GM19438 (cell line): ENCODE measurements around the gene MRPL14.
"Not testable (repeated sequence)": the region's sequence is repeated elsewhere in the genome, so short reads cannot be mapped to it uniquely, and the experiment has no call there.

ENCODE experiments used
- ATAC-seq: cut with Tn5 transposase; IDR thresholded peaks from one replicate; pipeline ENCODE4 v1.9.1; 2021; ENCODE audit warnings: low read depth; ENCODE audit not compliant: unreplicated experiment

MRPL14 gene

GRCh38 chr6:44102527-44102926 is 24.7 kb downstream of the MRPL14 start:
- ATAC-seq: no peak

GRCh38 chr6:44101832-44102231 is 25.4 kb downstream of the MRPL14 start:
- no peak for ATAC-seq

- ATAC-seq: no peak
Observed at GRCh38 chr6:44100088-44100550, 27.1 kb downstream of the MRPL14 start.

GRCh38 chr6:44099192-44099591 is 28.1 kb downstream of the MRPL14 start:
- no peak for ATAC-seq

DNA sequence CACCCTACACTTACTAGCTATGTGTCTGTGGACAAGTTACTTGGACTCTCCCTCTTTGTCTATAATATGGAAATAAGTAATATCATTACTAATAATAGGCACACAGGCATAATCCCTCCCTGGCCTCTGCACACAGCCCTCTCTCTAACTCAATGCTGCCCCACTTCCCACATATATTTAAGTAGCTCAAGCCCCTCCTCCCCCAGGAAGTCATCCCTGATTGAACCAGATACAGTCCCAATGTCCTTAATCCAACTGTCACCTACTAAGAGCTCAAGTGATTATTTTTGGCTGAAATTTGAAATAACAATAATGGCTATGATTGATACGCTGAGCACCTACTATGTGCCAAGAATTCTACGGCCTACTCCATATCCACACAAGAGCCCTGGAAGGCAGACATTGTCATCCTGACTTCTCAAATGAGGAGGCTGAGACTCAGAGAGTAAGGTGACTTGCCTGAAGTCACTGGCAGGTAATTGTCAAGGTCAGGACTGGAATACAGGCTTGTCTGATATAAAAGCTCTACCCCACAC is 29.4 kb downstream of the MRPL14 start:
- ATAC-seq: no peak

GRCh38 chr6:44096612-44097011 is 30.6 kb downstream of the MRPL14 start:
- ATAC-seq: no peak

DNA sequence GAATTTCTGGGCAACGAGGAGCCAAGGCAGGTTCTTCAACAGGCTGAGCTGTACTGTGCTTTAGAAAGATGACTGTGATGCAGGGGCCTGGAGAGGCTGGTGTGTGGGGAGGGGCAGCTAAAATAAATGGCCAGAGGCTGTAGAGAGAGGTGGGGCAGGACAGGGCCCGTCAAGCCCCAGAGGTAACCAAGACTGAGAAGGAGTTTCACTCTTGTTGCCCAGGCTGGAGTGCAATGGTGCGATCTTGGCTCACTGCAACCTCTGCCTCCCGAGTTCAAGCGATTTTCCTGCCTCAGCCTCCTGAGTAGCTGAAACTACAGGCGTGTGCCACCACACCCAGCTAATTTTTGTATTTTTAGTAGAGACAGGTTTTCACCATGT is 32.0 kb downstream of the MRPL14 start:
- ATAC-seq: not testable (repeated sequence)

DNA sequence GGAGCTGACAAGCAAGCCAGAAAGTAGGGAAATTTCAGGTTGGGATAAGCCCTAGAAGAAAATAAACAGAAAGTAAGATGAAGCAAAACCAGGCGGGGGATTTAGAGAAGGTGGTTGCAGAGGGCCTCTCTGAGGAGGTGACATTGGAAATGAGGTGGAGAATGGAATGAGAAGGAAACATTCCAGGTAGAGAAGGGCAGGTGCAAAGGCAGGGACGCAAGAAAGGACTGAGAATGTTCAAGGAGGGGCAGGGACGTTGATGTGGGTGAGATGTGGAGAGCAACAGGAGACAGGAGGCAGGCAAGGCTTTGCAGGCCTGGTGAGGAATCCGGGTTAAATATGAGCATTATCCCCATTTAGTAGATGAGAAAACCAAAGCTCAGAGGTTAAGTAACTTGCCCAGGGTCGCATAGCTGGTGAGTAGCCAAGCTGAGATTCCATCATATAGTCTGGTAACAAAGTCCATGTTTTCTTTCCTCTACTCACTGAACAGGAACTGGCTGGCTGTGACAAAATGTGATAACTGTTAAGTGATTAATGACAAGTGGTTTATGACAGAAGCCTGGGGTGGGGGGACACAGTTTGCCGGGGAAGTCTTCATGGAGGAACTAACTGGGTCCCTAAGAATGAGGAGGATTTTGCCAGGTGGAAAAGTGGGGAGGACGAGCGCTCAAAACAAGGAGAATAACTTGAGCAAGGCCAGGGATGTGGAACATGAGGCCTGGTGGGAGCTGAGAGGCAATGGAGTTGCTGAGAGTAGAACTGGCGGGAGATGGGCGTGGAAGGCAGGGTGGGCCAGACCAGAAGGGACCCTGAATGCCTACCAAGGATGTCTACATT is 32.6 kb downstream of the MRPL14 start:
- ATAC-seq: no peak

GRCh38 chr6:44093750-44094402 is 33.4 kb downstream of the MRPL14 start:
- ATAC-seq: no peak

GRCh38 chr6:44093066-44093465 is 34.2 kb downstream of the MRPL14 start:
- ATAC-seq: no peak

DNA sequence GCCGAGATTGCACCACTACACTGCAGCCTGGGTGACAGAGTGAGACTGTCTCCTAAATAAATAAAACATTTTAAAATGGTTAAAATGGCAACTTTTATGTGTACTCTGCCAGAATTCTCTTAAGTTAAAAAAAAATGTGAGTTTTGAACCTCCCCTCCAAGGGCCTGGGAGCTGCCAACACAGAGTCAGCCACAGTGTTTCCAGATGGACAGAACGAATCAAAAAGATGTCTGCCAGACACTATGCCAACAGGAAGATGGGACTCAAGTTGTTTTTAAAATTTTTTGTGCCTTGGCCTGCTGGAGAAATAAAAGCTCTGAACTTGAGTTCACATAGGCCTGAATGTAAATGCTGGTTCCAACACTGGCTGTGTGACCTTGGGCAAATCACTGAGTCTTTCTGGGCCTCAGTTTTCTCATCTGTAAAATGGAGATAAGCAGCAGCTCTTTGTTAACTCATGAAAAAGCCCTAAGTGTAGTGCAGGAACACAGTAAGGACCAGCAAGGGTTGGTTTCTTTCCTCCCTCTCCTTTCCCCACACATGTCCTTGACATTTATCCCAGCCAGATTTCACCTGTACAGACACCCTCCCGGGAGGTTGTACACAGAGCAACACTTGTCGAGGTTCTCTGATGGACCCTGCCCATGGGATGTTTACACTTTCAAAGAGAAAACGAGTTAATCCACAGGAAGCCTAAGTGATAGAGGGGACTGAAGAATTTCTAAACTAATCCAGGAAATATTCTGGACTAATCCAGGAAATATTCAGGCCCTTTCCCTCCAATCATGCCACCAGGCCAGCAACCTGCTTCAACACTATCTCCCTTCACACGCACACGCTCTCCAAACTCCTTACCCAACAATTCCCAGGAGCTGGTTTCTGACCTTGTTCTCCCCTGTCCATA is 35.0 kb downstream of the MRPL14 start:
- no peak for ATAC-seq

DNA sequence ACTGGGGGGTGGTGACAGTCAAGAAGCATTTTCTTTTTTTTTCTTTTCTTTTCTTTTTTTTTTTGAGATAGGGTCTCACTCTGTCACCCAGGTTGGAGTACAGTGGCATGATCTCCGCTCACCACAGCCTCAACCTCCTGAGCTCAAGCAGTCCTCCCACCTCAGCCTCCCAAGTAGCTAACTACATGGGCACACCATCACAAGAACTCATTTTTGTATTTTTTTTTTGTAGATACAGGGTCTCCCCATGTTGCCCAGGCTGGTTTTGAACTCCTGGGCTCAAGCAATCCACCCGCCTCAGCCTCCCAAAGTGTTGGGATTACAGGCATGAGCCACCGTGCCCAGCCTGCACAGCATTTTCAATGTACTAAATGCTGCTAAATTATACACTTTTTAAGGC is 35.9 kb downstream of the MRPL14 start:
- ATAC-seq: not testable (repeated sequence)

DNA sequence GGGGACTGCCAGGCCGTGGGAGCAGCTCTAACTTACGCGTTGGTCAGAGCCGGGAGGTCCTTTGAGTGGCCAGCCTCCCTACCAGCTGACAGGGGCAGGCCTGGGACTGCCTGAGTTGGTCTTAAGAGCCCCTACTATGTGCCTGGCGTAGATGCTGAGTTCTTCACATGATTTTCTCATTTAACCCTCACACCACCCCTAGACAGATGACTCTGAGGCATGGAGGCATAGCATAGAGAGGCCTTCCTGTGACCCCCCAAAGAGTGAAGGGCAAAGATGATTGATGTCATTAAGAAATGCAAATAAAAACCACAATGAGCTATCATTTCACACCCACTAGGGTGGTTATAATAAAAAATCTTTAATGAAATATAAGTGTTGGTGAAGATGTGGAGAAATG is 36.8 kb downstream of the MRPL14 start:
- no peak for ATAC-seq

DNA sequence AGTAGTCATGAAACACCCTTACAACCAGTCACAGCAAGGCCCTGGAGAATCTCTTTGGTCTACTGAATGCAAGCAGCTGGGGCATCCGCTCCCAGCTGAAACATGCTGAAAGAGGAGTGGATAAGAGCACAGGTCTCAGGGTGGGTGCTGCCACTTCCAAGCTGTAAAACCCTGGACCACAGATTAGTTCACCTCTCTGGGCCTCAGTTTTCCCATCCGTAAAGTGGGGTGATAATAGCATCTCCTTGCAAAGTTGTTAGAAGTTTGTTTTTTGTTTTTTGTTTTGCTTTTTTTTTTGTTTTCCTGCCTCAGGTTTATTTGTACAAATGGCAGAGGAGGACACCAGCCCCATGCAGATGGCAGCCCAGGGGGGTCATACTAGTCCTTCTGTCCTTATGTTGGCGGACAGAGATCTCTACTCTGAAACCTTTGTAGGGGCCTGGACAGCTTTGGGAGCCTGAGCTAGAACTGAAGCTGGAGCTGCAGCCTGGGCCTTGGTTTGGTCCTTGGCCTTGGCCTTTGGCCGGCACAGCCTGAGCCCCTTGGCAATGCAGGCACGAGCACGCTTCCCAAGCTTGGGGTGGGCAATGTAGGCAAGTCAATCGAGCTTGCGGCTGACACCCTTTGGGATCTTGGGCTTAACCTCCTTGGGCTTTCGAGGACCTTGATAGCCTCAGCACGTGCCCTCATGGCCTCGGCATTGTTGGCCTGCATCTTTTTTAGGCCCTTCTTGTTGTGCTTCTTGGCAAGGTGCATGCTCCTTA is 38.2 kb downstream of the MRPL14 start:
- ATAC-seq: no peak

DNA sequence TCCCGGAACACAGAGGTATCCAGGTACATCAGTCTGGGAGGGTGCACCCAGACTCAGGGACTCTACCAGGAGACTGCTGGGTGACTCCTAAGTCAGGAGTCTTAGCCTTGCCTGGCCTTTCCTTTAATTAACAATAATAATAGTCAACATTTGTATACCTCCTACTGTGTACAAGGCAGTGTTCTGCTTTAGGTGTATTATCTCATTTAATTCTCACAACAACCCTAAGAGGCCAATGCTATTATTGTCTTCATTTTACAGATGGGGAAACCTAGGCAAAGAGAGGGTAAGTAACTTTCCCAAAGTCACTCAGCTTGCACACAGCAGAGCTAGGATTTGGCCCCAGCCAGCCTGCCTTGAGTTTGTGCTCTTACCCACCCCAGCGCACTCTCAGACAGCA is 39.6 kb downstream of the MRPL14 start:
- ATAC-seq: no peak

DNA sequence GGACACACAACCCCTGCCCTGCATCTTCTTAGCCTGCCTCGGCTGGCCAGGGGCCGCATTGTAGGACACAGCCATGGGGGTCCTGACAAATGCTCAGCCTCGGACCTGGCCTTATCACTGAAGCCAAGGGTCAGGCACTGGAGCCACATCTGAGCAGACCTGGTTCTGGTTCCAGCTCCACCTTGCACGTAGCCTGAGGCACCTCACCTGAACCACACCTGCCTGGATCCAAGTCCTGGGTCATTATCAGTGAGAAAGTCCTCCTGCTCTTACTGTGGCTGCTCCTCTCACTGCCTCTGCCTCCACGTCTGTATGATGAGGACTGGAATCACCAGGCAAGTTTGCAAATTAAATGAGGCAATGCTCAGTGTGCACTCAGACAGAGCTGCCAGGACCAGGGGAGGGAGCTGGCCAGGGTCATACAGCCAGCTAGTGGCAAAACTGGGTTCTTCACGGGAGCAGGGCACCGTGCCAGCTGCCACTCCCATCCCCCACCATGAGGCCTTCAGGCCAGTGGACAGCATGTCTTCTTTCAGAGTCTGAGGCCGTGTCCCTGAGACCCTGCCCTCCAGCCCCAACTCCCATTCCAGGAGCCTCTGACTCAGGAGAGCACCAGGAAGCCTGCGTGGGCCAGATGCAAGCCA is 40.2 kb downstream of the MRPL14 start:
- no peak for ATAC-seq

GRCh38 chr6:44085219-44085618 is 42.0 kb downstream of the MRPL14 start:
- ATAC-seq: no peak

DNA sequence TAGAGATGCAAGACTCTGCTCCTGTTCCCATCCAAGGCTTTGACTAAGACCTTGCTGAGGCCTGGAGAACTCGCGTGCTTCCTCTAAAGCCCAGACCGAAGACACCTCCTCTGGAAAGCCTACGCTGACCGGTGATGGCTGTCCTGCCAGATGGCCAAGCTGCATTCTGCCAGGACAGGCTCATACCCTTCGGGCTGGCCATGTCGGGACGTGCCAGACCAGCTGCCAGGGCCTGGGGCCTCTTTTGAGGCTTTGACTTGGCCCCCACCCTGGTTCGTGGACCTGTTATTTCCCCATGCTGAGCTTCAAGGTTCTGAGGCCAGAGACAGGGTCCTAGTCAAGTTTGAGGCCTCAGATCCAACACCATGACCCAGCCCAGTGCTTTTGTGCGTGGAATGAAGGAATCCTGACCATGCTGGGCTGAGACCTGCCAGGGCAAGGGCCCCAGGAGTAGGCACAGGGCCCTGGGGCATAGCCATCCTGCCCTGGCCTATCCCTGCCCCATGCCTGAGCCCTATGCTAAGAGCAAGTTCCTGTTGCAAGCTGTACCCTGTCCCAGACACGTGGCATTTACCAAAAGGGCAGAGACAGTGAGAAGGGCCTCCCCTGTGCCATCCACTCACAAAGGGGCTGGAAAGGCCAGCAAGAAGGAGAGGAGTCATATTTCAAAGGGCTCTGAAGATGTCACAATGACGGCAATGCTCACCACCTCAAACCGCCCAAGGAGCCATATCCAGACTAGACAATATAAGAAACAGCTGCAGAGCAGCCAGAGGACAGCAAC is 42.8 kb downstream of the MRPL14 start:
- no peak for ATAC-seq

- ATAC-seq: no peak
Observed at GRCh38 chr6:44082872-44083321, 44.4 kb downstream of the MRPL14 start.
